HG03108 (cell line): ENCODE data around the gene TECTB.

Experiments
- ATAC-seq: cut with Tn5 transposase; IDR thresholded peaks from one replicate; pipeline ENCODE4 v1.9.1; 2021; ENCODE audit warnings: moderate library complexity; ENCODE audit not compliant: unreplicated experiment

Gene TECTB

GRCh38 chr10:112344261-112344660 lies 61.1 kb downstream of the TECTB start:
- no peak for ATAC-seq

- ATAC-seq, result no peak
These were observed 62.0 kb downstream of the TECTB start for GRCh38 chr10:112345202-112345601.

GRCh38 chr10:112345743-112346142 lies 62.5 kb downstream of the TECTB start:
- ATAC-seq, result no peak

- no peak for ATAC-seq
These were observed 63.6 kb downstream of the TECTB start for GRCh38 chr10:112346774-112347173.

GRCh38 chr10:112347709-112348671 lies 64.8 kb downstream of the TECTB start:
- ATAC-seq, result no peak

- ATAC-seq, result no peak
These were observed 65.6 kb downstream of the TECTB start for GRCh38 chr10:112348759-112349158.

- ATAC-seq, result no peak
These were observed 66.4 kb downstream of the TECTB start for GRCh38 chr10:112349521-112350085.

GRCh38 chr10:112351146-112351545 lies 67.9 kb downstream of the TECTB start:
- no peak for ATAC-seq

GRCh38 chr10:112352044-112352443 lies 68.8 kb downstream of the TECTB start:
- ATAC-seq, result no peak

- ATAC-seq, result no peak
These were observed 69.8 kb downstream of the TECTB start for GRCh38 chr10:112353046-112353445.
